GM20000 (cell line): Measurements from ENCODE around the gene RAD50.
A peak's percentile ranks its signal among the peaks of the same experiment; 100 is the strongest.

Source experiments
- DNase-seq: peaks from one replicate; pipeline ENCODE4 v3.0.0; 2012; ENCODE audit warnings: low spot score
- TF ChIP-seq, protein P1 (sequence below): IDR thresholded peaks from 2 replicates; pipeline ENCODE4 v1.5.1; 2012; ENCODE audit warnings: mild to moderate bottlenecking, control low read depth; ENCODE audit errors: extremely low read depth, missing control alignments

Gene RAD50

DNA sequence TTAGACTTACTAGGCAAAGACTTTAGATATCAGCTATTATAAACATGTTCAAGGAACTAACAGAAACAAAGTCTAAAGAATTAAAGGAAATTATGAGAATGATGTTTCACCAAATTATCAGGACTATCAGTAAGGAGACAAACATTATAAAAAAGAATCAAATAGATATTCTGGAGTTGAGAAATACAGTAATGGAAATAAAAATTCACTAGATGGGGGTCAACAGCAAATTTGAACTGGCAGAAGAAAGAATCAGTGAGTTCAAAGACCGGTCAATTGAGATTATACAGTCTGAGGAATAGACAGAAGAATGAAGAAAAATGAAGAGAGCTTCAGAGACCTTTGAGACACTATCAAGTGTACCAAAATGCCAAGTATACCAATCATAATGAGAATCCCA, 91.6 kb downstream of the RAD50 start:
- DNase-seq, result no peak
- TF ChIP-seq, protein P1, sequence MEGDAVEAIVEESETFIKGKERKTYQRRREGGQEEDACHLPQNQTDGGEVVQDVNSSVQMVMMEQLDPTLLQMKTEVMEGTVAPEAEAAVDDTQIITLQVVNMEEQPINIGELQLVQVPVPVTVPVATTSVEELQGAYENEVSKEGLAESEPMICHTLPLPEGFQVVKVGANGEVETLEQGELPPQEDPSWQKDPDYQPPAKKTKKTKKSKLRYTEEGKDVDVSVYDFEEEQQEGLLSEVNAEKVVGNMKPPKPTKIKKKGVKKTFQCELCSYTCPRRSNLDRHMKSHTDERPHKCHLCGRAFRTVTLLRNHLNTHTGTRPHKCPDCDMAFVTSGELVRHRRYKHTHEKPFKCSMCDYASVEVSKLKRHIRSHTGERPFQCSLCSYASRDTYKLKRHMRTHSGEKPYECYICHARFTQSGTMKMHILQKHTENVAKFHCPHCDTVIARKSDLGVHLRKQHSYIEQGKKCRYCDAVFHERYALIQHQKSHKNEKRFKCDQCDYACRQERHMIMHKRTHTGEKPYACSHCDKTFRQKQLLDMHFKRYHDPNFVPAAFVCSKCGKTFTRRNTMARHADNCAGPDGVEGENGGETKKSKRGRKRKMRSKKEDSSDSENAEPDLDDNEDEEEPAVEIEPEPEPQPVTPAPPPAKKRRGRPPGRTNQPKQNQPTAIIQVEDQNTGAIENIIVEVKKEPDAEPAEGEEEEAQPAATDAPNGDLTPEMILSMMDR, result no peak

DNA sequence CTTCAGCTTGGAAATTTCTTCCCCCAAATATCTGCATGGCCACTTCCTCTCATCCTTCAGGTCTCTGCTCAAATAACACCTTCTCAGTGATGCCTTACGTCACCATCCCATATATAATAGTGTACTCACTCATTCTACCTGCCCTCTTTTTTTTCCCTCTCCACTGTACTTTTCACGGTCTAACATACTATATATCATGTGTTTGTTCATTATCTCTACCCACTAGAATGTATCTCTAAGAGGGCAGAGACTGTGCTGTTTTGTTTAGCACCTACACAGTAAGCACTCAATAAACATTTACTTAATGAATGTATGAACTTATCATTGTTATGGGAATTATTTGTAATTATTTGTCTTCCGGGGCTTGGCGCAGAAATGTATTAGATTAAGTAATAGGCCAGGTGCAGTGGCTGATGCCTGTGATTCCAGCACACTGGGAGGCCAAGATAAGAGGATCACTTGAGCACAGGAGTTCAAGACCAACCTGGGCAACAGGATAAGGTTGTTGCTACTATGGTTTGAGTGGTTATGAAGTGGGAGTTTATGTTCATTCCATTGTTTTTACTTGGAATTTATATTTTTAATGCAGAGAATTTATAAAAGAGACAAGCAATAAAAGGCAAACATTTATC, 95.2 kb downstream of the RAD50 start:
- TF ChIP-seq, protein P1, result no peak
- no peak for DNase-seq

DNA sequence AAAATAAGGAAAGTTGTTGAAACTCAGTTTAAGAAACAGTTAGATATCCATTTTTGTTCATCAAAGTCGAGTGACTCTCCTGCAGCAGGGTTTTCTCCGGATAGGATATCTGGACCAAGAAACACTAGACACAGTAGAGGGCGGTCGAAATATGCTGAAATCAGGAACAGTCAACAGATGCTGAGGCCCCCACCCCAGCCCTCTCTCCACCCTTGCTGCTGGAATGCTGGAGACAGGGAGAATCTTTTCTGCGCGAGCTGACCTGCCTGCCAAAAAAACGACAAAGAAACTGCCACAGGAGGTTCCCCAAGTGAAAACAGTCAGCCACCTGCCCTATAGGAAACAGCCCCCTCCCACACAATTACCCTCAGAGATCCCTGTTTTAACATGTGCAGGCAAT, 96.9 kb downstream of the RAD50 start:
- no peak for DNase-seq
- TF ChIP-seq, protein P1, result no peak

DNA sequence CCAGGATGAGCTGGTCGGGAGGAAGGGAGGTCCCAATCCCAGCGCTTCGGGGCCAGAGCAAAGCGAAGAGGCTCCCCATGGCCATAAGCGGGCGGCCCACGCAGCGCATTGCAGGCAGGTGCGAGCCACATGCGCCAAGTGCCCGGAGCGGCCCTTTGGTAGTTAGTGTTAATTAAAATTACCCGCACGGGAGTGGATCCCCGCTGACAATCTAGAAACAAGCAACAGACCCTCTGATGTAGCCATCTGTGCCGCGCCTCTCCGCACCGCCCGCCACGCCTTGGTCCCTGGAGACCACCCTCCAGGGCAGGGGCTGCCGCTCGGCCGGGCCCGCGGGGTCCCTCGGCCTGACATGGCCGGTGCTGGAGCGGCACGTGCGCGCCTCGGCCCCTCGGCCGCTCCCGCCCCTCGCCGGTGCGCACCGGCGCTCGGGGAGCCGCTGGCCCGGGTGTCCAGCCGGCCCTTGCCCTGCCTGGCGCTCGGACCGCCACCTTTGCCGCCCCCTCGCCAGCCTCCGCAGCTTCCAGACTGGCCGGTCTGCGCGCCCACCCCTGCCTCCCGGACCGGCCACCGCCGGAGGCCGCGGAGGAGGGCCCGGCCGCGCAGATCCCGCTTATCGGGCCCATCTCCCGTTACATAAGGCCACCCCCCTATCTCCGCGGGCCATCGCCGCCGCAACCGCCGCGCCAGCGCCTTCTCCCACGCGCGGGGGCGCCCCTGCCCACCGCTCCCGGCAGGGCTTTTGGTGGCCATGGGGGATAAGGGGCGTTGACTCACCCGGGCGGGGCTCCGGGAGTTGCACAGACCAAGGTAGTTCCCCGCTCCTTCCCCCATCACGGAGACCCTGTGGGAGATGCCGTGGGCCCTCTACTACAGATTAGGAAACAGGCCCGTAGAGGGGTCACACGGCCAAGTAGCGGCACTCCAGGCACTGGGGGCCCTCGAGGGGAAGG, 99.3 kb downstream of the RAD50 start:
- DNase-seq, result peak; percentile 62
- TF ChIP-seq, protein P1, result peak; percentile 47

DNA sequence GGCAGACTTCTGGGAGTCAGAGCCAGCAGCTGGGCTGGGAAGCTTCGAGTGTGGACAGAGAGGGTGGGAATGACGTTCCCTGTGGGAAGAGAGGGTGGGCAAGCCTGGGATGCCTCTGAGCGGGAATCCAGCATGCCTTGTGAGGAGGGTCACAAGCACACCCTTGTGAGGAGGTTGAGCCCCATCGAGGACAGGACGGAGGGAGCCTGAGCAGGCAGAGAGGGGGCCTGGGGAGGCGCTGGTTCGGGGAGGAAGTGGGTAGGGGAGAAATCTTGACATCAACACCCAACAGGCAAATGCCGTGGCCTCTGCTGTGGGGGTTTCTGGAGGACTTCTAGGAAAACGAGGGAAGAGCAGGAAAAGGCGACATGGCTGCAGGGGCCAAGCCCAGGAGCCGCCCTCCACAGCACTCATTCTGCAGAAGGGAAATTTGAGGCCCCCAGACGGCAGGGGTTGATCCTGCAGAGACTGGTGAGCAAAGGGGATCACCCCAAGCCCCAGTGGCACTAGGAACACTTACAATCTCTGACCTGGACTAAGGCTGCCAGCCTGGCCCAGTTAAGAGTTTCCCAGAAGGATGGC, 100.1 kb downstream of the RAD50 start:
- TF ChIP-seq, protein P1, result no peak
- no peak for DNase-seq

DNA sequence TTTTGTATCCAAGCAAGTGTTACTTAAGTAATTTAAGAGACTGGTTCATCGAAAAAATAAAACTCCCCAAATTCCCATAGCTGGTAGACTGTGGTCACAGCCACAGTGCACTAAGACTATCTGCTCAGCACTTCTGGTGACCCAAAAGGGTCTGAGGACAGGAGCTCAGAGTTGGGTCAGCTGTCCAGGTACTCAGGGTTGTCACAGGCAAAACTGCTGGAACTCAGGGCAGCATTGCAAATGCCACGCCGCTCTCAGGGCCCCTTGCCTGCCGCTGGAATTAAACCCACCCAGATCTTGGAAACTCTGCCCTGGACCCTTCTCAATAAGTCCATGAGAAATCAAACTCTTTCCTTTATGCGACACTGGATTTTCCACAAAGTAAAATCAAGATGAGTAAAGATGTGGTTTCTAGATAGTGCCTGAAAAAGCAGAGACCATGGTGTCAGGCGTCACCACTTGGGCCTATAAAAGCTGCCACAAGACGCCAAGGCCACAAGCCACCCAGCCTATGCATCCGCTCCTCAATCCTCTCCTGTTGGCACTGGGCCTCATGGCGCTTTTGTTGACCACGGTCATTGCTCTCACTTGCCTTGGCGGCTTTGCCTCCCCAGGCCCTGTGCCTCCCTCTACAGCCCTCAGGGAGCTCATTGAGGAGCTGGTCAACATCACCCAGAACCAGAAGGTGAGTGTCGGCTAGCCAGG, 101.1 kb downstream of the RAD50 start, which contains the start of gene IL13:
IL13 (plus strand) TSS at position 498 of the 705 bp plus-strand sequence; CDS start at position 512, 14 bp downstream.
- TF ChIP-seq, protein P1, result no peak
- no peak for DNase-seq
